SK-N-SH (cell line): Measurements from ENCODE around the gene AK4. TPM values are rescaled to one million over a fixed set of nuclear protein-coding genes. Genes with fewer than 3 reads are reported as not detected.

Experiments used
- CTCF ChIA-PET: fragments of 300-600, 350-600 bp; formaldehyde crosslinking; extraction: SDS; loops from one replicate; lab custom pipeline; 2021; lab: Yijun Ruan, JAX
- POLR2A ChIA-PET: fragments of 350-600 bp; sonication (Branson Sonifier 250); formaldehyde crosslinking; extraction: SDS; loops from one replicate; lab custom pipeline; 2020; ENCODE audit warnings: antibody characterized with exemption, inconsistent platforms; lab: Yijun Ruan, JAX
- DNase-seq: peaks from one replicate; pipeline ENCODE4 v3.0.0; 2012
- H2AFZ ChIP-seq: fragments of 200-600 bp; sonication (generic); 2 replicates; pipeline ENCODE4 v1.8.1; 2016; ENCODE audit warnings: antibody characterized with exemption, mild to moderate bottlenecking, low read depth
- H3F3A ChIP-seq: fragments of 200-600 bp; sonication (generic); replicated peaks from 2 replicates; pipeline ENCODE3; 2016; ENCODE audit warnings: antibody characterized with exemption, mild to moderate bottlenecking; ENCODE audit not compliant: insufficient read depth
- H3K27ac ChIP-seq, 2 experiments: fragments of 200-500 bp in 1 of 2; fragments of 200-600 bp in 1 of 2; sonication (Bioruptor generic) in 1 of 2; sonication (generic), shearing (Covaris generic) in 1 of 2; 2 replicates each; pipeline versions ENCODE4 v1.5.1 to v1.6.1; 2014 to 2016; ENCODE audit warnings: low read depth in 2 of 2, inconsistent platforms in 1 of 2, low read length in 1 of 2, mild to moderate bottlenecking in 1 of 2, mixed read lengths in 1 of 2
- H3K27me3 ChIP-seq: fragments of 200-600 bp; sonication (generic), shearing (Covaris generic); 2 replicates; pipeline ENCODE4 v1.6.1; 2016; ENCODE audit warnings: mixed run types; ENCODE audit not compliant: insufficient read depth
- H3K36me3 ChIP-seq, 2 experiments: fragments of 200-500 bp in 1 of 2; fragments of 200-600 bp in 1 of 2; sonication (Bioruptor generic) in 1 of 2; sonication (generic) in 1 of 2; replicated peaks in 1 of 2; 2 replicates each; pipeline versions ENCODE3 to v1.5.1; 2014 to 2016; ENCODE audit warnings: low read length in 1 of 2, mild to moderate bottlenecking in 1 of 2; ENCODE audit not compliant: insufficient read depth in 2 of 2, control insufficient read depth in 1 of 2
- H3K4me1 ChIP-seq, 2 experiments: fragments of 200-500 bp in 1 of 2; fragments of 200-600 bp in 1 of 2; sonication (Bioruptor generic) in 1 of 2; sonication (generic), shearing (Covaris generic) in 1 of 2; 2 replicates each; pipeline versions ENCODE4 v1.5.1 to v1.6.1; 2014 to 2016; ENCODE audit warnings: low read depth in 1 of 2, low read length in 1 of 2, mixed run types in 1 of 2; ENCODE audit not compliant: insufficient read depth in 2 of 2, control insufficient read depth in 1 of 2
- H3K4me2 ChIP-seq: fragments of 200-600 bp; sonication (generic), shearing (Covaris generic); 2 replicates; pipeline ENCODE4 v1.6.1; 2017; ENCODE audit warnings: mixed run types
- H3K4me3 ChIP-seq, 2 experiments: fragments of 200-500 bp in 1 of 2; fragments of 200-600 bp in 1 of 2; sonication (Bioruptor generic) in 1 of 2; sonication (generic), shearing (Covaris generic) in 1 of 2; 2 replicates each; pipeline versions ENCODE4 v1.5.1 to v1.8.1; 2014 to 2016; ENCODE audit warnings: low read depth in 2 of 2, inconsistent platforms in 1 of 2, low read length in 1 of 2, mild to moderate bottlenecking in 1 of 2, mixed read lengths in 1 of 2, moderate library complexity in 1 of 2
- H3K79me2 ChIP-seq: fragments of 200-600 bp; sonication (generic); 2 replicates; pipeline ENCODE4 v1.8.1; 2017; ENCODE audit warnings: mild to moderate bottlenecking; ENCODE audit not compliant: insufficient read depth
- H3K9ac ChIP-seq: fragments of 200-600 bp; sonication (generic); 2 replicates; pipeline ENCODE4 v1.6.1; 2017; ENCODE audit warnings: mixed run types
- H3K9me2 ChIP-seq: fragments of 200-600 bp; sonication (generic); 2 replicates; pipeline ENCODE4 v1.6.1; 2017; ENCODE audit warnings: mixed run types
- H3K9me3 ChIP-seq: fragments of 200-600 bp; sonication (generic); 2 replicates; pipeline ENCODE4 v1.6.1; 2017; ENCODE audit warnings: mixed run types, mild to moderate bottlenecking, moderate library complexity
- H4K20me1 ChIP-seq: fragments of 200-600 bp; sonication (generic); 2 replicates; pipeline ENCODE4 v1.6.1; 2017; ENCODE audit warnings: mild to moderate bottlenecking, mixed run types; ENCODE audit not compliant: insufficient read depth
- CHD2 ChIP-seq: fragments of 150-350 bp; IDR thresholded peaks from 2 replicates; pipeline ENCODE4 v1.6.1; 2018; ENCODE audit warnings: low read length; ENCODE audit not compliant: partially characterized antibody
- CTCF ChIP-seq: fragments of 200-600 bp; sonication (generic); IDR thresholded peaks from 2 replicates; pipeline ENCODE4 v1.6.1; 2017; ENCODE audit warnings: antibody characterized with exemption, mild to moderate bottlenecking, moderate library complexity
- EP300 ChIP-seq, 2 experiments: IDR thresholded peaks; 2 replicates each; pipeline versions ENCODE4 v1.4.0 to v1.6.1; 2012; ENCODE audit warnings: borderline replicate concordance in 1 of 2, low read depth in 1 of 2, low read length in 1 of 2
- FOSL2 ChIP-seq: IDR thresholded peaks from 2 replicates; pipeline ENCODE4 v1.4.0; 2012; ENCODE audit warnings: low read depth, mild to moderate bottlenecking, moderate library complexity, borderline replicate concordance
- GATA2 ChIP-seq: sonication (generic); formaldehyde crosslinking; IDR thresholded peaks from 2 replicates; pipeline ENCODE4 v1.5.0; 2020; ENCODE audit warnings: mild to moderate bottlenecking, missing genetic modification reagents
- JUND ChIP-seq: IDR thresholded peaks from 2 replicates; pipeline ENCODE4 v1.4.0; 2012
- MAX ChIP-seq: IDR thresholded peaks from 2 replicates; pipeline ENCODE4 v1.4.0; 2012; ENCODE audit warnings: low read depth
- MEF2A ChIP-seq: IDR thresholded peaks from 2 replicates; pipeline ENCODE4 v1.4.0; 2012; ENCODE audit warnings: low read depth, borderline replicate concordance
- MXI1 ChIP-seq: IDR thresholded peaks from 2 replicates; pipeline ENCODE4 v1.6.1; 2012; ENCODE audit warnings: mild to moderate bottlenecking, low read depth, low read length, improper control_type of control experiment
- NFIC ChIP-seq: IDR thresholded peaks from 2 replicates; pipeline ENCODE4 v1.4.0; 2012; ENCODE audit warnings: borderline replicate concordance
- NRF1 ChIP-seq: IDR thresholded peaks from 2 replicates; pipeline ENCODE4 v1.6.1; 2012; ENCODE audit warnings: low read depth, mild to moderate bottlenecking, low read length
- RAD21 ChIP-seq: IDR thresholded peaks from 2 replicates; pipeline ENCODE4 v1.6.1; 2012; ENCODE audit warnings: mild to moderate bottlenecking, low read length
- RCOR1 ChIP-seq: fragments of 150-350 bp; IDR thresholded peaks from 2 replicates; pipeline ENCODE4 v1.6.1; 2017; ENCODE audit warnings: antibody characterized with exemption, low read length
- RFX5 ChIP-seq: IDR thresholded peaks from 2 replicates; pipeline ENCODE4 v1.6.1; 2012; ENCODE audit warnings: mild to moderate bottlenecking, improper control_type of control experiment, low read length
- RXRA ChIP-seq: IDR thresholded peaks from 2 replicates; pipeline ENCODE4 v1.4.0; 2012; ENCODE audit warnings: low read depth, mild to moderate bottlenecking, borderline replicate concordance
- TCF12 ChIP-seq: IDR thresholded peaks from 2 replicates; pipeline ENCODE4 v1.4.0; 2012
- TEAD4 ChIP-seq: IDR thresholded peaks from 2 replicates; pipeline ENCODE4 v1.4.0; 2012; ENCODE audit warnings: mild to moderate bottlenecking, borderline replicate concordance; ENCODE audit not compliant: insufficient read depth
- USF1 ChIP-seq: IDR thresholded peaks from 2 replicates; pipeline ENCODE4 v1.4.0; 2012; ENCODE audit warnings: low read depth, borderline replicate concordance
- YY1 ChIP-seq: IDR thresholded peaks from 2 replicates; pipeline ENCODE4 v1.4.0; 2012; ENCODE audit warnings: low read depth, mild to moderate bottlenecking
- ZBTB33 ChIP-seq: IDR thresholded peaks from 2 replicates; pipeline ENCODE4 v1.4.0; 2012; ENCODE audit warnings: low read depth, borderline replicate concordance
- WGBS: methylation state at CpG from one replicate; pipeline ENCODE4 v1.1.6; 2017; ENCODE audit warnings: low lambda C conversion rate; 5-methylcytosine and 5-hydroxymethylcytosine counted together
- polyA plus RNA-seq, 3 experiments: library from polyadenylated mRNA; depleted of rRNA; stranded (reverse); fragments of >200 nt; gene quantifications; 2 replicates each; pipeline ENCODE4 v1.2.3, GENCODE V29; 2012

The AK4 gene
- polyA plus RNA-seq, 1 of the 3 experiments (the other 2 are of a cell fraction), result 6.4 TPM

- TF ChIP-seq MXI1 (no peak), MEF2A (no peak), CTCF (no peak), RAD21 (no peak), GATA2 (no peak), NFIC (no peak), TEAD4 (no peak)
Observed at GRCh38 chr1:65259816-65260215, 111.8 kb downstream of the AK4 start (continued).

- H3K4me2 ChIP-seq, result peak overlapping the region; percentile 24; the same call in 1 of the 2 replicates
- H3K9ac ChIP-seq, result no peak overlapping the region
Observed at GRCh38 chr1:65260851-65261473, 113.0 kb downstream of the AK4 start.

More at GRCh38 chr1:65260851-65261473, 113.0 kb downstream of the AK4 start:
- H3K36me3 ChIP-seq, result no peaks in the 10 kb centered on the region
- H2AFZ ChIP-seq, result 0 out of 2 replicates have a peak overlapping the region, but pooled peaks have one; percentile 4
- H3K4me3 ChIP-seq, result no peak overlapping the region
- H3F3A ChIP-seq, result peaks cover 6% of the 10 kb centered on the region
- no peak for DNase-seq
- ChIA-PET CTCF (interaction anchor here (0.6 to 1.1 kb wide), 3 partner anchors 9 to 130 kb away, joined by 3 to 5 read pairs (median 3); partner anchors contain the start of gene DNAJC6), POLR2A (interaction anchor here (1.7 kb wide), 1 partner anchor 49 kb away, joined by 4 read pairs; the partner anchor contains the start of gene DNAJC6)
- H4K20me1 ChIP-seq, result no peaks in the 10 kb centered on the region
- peaks cover 5 to 6% of the 10 kb centered on the region in 2 experiments; a peak in 2 of 4 replicates for H3K4me1 ChIP-seq
- TF ChIP-seq MEF2A (no peak), ZBTB33 (no peak), CHD2 (no peak), RXRA (no peak), EP300 (IDR thresholded peaks at IDR 0.05; ENCODE audit: borderline replicate concordance in 1 of 2, low read depth in 1 of 2, low read length in 1 of 2) (no peak), NRF1 (no peak), FOSL2 (peak; percentile 96), MAX (0 out of 2 replicates have a peak, but pooled peaks have one; percentile 50), USF1 (no peak), YY1 (peak; percentile 69; the same call in 1 of the 2 replicates), RCOR1 (no peak), TCF12 (peak; percentile 23; the same call in 1 of the 2 replicates), NFIC (no peak), RFX5 (no peak), GATA2 (no peak), JUND (peak; percentile 91)
- 67% methylated on average over 4 of the region's 4 CpGs for WGBS
- no peaks in the 10 kb centered on the region for H3K79me2 ChIP-seq
- no peaks in the 10 kb centered on the region for H3K27me3 ChIP-seq
- no peaks in the 10 kb centered on the region for H3K9me2 ChIP-seq
- no peaks in the 10 kb centered on the region for H3K9me3 ChIP-seq
- peak overlapping the region in 1 of 2 experiments; percentile 40; a peak in 2 of 4 replicates for H3K27ac ChIP-seq
